Measurements from ENCODE around the gene KDELR3.

Gene KDELR3

DNA sequence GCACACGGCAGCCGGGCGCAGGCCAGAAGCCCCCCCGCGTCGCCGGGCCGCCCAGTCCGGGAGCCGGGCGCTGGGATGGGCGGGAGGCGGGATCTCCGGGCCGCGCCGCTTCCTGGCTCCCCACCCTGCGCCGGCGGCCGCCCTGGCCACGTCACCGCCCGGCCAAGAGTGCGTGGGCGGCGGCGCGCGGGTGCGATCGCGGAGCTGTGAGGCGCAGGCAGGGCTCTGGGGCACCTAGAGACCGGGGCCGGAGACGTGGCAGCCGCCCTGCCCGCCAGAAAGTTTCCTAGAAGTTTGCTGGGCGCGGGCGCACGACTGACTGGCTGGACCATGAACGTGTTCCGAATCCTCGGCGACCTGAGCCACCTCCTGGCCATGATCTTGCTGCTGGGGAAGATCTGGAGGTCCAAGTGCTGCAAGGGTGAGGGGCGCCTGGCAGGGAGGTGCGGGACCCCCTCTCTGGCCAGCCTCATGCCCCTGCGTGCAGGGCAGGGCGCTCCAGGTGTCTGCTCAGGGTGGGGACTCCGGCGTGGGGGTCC, at the start of gene KDELR3:
TSS of gene KDELR3 (plus strand) at position 193 of the 539 bp plus-strand sequence. CDS start at position 331, 138 bp downstream.
- peaks cover 8% of the 10 kb centered on the region for H3K4me1 Mint-ChIP-seq (ENCODE audit: low read depth)
- peaks cover 35% of the 10 kb centered on the region for H3K27me3 Mint-ChIP-seq
- H3K27ac Mint-ChIP-seq: no peak within 1 kb of the TSS
- no peaks in the 10 kb centered on the region for H3K36me3 Mint-ChIP-seq (ENCODE audit: low read depth)
- H3K9me3 Mint-ChIP-seq: no peaks in the 10 kb centered on the region
- H3K4me3 Mint-ChIP-seq: peak within 1 kb of the TSS; percentile 70

- no peaks in the 10 kb centered on the region for H3K9me3 Mint-ChIP-seq
- no peak overlapping the region for H3K4me3 Mint-ChIP-seq
- no peaks in the 10 kb centered on the region for H3K4me1 Mint-ChIP-seq (ENCODE audit: low read depth)
- H3K27ac Mint-ChIP-seq: no peak overlapping the region
- H3K36me3 Mint-ChIP-seq (ENCODE audit: low read depth): no peaks in the 10 kb centered on the region
- no peaks in the 10 kb centered on the region for H3K27me3 Mint-ChIP-seq
Measured at GRCh38 chr22:38418589-38418988, 49.3 kb upstream of the KDELR3 start.

DNA sequence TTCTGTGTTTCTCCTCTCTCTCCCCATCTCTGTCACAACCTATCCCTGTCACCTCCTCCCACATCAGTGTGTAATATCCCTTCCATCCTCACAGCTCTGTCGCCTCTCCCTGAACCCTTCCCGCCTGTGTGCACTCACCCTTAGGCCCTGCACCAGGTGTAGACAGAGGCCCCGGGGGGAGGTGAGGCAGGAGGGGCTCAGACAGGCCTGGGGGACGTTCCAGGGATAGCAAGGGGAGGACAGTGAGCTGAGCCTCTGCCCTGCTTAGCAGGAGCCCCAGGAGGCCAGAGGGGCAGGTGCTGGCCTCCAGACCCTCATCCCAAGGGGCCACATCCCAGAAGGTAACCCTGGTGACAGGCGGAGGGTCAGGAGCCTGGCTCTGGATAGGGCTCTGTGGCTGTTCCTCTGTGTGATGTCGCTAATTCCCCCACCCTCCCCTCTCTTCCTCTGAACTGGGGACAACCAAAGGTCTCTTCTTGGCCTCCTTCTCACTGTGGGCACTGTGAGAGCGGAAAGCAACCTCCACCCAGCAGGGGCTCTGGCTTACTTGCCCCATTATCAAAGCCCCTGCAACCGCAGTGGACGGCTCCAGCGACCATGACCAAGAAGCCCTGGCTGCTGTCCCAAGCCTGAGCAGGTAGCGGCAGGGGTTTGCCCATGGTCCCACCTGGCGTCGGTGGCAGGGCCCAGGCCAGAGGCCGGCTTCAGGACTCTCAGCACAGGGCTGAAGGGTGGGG, 48.6 kb upstream of the KDELR3 start:
- Mint-ChIP-seq H3K36me3 (ENCODE audit: low read depth) (no peaks in the 10 kb centered on the region), H3K27me3 (no peaks in the 10 kb centered on the region), H3K27ac (no peak overlapping the region), H3K4me3 (no peak overlapping the region), H3K4me1 (ENCODE audit: low read depth) (no peaks in the 10 kb centered on the region), H3K9me3 (no peaks in the 10 kb centered on the region)

DNA sequence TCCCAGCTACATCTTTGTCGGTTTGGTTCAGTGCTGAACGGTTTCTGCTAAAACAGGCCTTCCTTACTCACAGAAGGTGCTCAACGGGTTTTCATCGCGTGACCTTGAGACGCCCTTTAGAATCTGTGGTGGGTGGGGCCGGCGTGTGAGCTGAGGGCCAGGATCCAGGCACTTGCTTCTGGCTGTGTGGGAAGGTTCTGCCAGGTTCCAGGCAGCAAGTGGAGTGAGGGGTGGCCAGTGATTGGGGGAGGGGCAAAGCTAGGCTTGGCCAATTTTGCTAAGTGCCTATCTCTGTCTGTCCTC, 48.1 kb upstream of the KDELR3 start:
- Mint-ChIP-seq H3K4me1 (ENCODE audit: low read depth) (no peaks in the 10 kb centered on the region), H3K27me3 (no peaks in the 10 kb centered on the region), H3K27ac (no peak overlapping the region), H3K4me3 (no peak overlapping the region), H3K36me3 (ENCODE audit: low read depth) (no peaks in the 10 kb centered on the region), H3K9me3 (no peaks in the 10 kb centered on the region)

DNA sequence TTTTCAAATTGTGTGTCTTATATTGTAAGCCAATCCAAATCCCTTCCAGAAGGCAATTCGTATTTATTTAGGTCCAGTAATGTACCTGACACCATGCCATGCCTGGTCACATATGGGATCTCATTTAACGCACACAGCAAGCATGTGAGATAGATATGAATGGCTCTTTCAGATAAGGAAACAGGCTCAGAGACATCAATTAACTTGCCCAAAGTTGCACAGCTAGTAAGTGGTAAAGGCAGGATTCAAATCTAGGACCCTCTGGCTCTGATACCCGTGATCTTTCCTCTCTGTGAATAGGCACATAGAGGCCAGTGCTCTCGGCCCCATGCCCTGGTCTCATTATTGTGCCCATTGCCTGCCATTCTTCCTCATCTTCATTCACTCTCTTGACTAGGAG, 47.2 kb upstream of the KDELR3 start:
- no peak overlapping the region for H3K27ac Mint-ChIP-seq
- no peak overlapping the region for H3K4me3 Mint-ChIP-seq

DNA sequence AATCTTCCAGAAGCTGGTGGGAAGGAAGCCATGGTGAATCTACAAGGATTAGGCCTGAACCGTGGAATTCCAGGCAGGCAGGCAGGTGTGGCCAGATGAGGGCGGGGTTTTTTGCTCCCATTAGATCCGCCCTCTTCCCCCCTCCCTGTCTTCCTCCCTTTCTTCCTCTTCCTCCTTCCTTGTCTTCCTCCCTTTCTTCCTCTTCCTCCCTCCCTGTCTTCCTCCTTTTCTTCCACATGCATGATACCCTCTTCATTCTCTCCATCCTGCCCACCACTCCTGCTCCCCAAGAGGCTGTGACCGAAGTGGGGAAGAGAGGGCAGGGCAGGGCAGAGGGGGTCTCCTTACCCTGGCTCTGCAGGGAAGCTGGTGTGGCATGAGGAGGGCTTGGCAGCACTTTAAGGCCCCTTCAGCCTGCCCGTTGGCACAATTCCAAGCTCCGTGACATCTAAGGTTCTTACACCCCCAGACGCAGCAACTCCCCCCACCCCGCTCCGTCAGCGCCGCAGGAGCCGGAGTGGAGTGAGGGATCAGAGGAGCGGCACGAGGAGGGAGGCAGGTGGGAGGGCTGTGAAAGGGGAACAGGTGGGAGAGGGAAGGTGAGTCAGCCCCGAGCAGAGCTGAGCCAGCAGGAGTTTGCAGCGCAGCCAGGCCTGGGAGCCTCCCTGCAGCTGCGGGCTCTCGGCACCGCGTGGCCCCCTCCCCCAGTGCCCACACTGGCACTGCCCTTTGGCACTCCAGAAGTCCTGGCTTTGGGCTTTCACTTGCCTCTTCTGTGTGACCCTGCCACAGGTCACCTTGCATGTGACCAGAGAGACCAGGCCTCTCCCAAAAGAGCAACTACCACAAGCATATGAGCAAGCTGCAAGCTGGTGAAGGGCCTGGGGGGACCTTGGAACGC, 45.0 kb upstream of the KDELR3 start:
- Mint-ChIP-seq H3K27ac (no peak overlapping the region), H3K4me1 (ENCODE audit: low read depth) (no peaks in the 10 kb centered on the region), H3K4me3 (no peak overlapping the region)

More for the DNA sequence above, 47.2 kb upstream of the KDELR3 start:
- H3K9me3 Mint-ChIP-seq: no peaks in the 10 kb centered on the region
- no peaks in the 10 kb centered on the region for H3K4me1 Mint-ChIP-seq (ENCODE audit: low read depth)
- no peaks in the 10 kb centered on the region for H3K27me3 Mint-ChIP-seq
- no peaks in the 10 kb centered on the region for H3K36me3 Mint-ChIP-seq (ENCODE audit: low read depth)

GRCh38 chr22:38423512-38424503, 44.1 kb upstream of the KDELR3 start:
- H3K36me3 Mint-ChIP-seq (ENCODE audit: low read depth): no peaks in the 10 kb centered on the region
- no peak overlapping the region for H3K4me3 Mint-ChIP-seq
- H3K27ac Mint-ChIP-seq: no peak overlapping the region
- no peaks in the 10 kb centered on the region for H3K9me3 Mint-ChIP-seq
- H3K4me1 Mint-ChIP-seq (ENCODE audit: low read depth): no peaks in the 10 kb centered on the region
- H3K27me3 Mint-ChIP-seq: no peaks in the 10 kb centered on the region

More for the DNA sequence above, 45.0 kb upstream of the KDELR3 start:
- no peaks in the 10 kb centered on the region for H3K36me3 Mint-ChIP-seq (ENCODE audit: low read depth)
- no peaks in the 10 kb centered on the region for H3K27me3 Mint-ChIP-seq
- no peaks in the 10 kb centered on the region for H3K9me3 Mint-ChIP-seq

DNA sequence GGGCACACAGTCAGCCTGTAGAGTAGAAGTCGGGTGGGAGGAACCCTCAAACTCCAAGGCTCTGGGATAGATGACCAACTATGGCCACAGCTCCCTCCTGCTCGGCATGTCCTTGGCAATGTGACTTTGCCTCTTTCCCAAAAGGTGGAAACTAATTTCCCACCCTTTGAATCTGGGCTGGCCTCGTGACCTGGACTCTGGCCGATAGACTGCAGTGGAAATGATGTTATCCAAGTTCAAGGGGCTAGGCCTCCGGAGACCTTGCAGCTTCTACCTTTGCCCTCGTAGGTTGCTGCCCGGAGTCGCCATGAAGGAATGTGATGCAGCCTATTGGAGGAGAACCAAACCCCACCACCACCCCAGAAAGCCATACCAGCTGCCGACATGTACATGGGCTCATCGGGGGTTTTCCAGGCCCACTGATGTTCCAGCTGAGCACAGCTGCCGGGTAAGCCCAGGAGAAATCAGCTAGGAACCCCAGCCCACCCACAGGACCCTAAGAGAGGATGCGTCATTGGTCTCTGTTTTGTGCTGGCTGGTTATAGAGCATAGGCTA, 43.3 kb upstream of the KDELR3 start:
- H3K4me3 Mint-ChIP-seq: no peak overlapping the region

DNA sequence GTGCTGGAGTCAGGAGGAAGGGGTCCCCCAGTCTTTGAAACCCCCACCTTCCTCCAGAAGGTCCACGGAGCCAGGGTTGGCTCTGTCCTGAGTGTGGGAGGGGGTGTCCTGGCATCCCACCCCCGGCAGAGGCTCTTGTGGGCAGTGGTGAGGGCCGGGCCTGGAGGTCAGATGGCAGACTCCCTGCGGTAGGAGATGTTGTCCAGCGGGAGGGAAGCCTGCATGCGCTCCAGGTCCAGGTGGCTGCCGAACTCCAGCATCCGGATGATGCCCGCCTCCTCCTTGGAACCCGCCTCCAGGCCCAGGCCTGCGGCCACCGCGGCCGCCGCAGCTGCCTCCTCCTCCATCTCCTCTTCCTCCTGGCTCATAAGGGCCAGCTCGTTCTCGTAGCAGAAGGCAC, 41.3 kb upstream of the KDELR3 start:
- H3K4me1 Mint-ChIP-seq (ENCODE audit: low read depth): no peaks in the 10 kb centered on the region

More for the DNA sequence above, 43.3 kb upstream of the KDELR3 start:
- Mint-ChIP-seq H3K27me3 (no peaks in the 10 kb centered on the region), H3K9me3 (no peaks in the 10 kb centered on the region), H3K4me1 (ENCODE audit: low read depth) (no peaks in the 10 kb centered on the region), H3K27ac (no peak overlapping the region), H3K36me3 (ENCODE audit: low read depth) (no peaks in the 10 kb centered on the region)

DNA sequence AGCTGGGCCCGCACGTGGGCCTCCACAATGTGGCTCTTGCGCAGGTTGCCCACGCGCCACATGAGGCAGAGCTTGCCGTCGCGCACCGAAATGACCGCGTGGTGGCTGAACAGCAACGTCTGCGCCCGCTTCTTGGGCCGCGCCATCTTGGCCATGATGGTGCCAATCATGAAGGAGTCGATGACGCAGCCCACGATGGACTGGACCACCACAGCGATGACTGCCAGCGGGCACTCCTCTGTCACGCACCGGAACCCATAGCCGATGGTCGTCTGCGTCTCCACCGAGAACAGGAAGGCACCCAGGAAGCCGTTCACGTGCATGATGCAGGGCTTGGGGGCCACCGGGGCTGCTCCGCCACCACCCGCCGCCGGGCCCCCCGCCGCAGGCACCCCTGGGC, 40.4 kb upstream of the KDELR3 start:
- Mint-ChIP-seq H3K36me3 (ENCODE audit: low read depth) (no peaks in the 10 kb centered on the region), H3K27me3 (no peaks in the 10 kb centered on the region), H3K4me1 (ENCODE audit: low read depth) (no peaks in the 10 kb centered on the region), H3K9me3 (no peaks in the 10 kb centered on the region), H3K4me3 (no peak overlapping the region), H3K27ac (no peak overlapping the region)

More for the DNA sequence above, 41.3 kb upstream of the KDELR3 start:
- H3K4me3 Mint-ChIP-seq: no peak overlapping the region
- H3K27ac Mint-ChIP-seq: no peak overlapping the region
- no peaks in the 10 kb centered on the region for H3K36me3 Mint-ChIP-seq (ENCODE audit: low read depth)
- H3K27me3 Mint-ChIP-seq: no peaks in the 10 kb centered on the region
- no peaks in the 10 kb centered on the region for H3K9me3 Mint-ChIP-seq

DNA sequence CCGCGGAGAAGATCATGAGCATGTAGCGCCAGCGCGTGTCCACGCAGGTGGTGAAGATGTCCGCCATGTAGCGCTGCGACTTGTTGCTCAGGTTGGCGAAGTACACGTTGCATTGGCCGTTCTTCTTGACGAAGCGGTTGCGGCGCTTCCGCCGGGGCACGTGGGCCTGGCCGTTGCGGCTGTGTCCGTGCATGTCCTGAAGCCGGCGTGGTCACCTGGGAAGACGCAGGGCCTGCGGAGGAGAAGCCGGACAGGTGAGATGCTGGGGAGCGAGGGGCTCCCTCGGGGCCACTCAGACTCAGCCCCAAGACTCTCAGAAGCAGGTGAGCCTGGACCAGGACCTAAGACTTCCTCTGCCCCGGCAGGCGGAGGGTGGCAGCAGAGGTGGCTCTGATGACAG, 40.0 kb upstream of the KDELR3 start:
- Mint-ChIP-seq H3K9me3 (no peaks in the 10 kb centered on the region), H3K27me3 (no peaks in the 10 kb centered on the region), H3K4me3 (no peak overlapping the region), H3K27ac (no peak overlapping the region), H3K36me3 (ENCODE audit: low read depth) (no peaks in the 10 kb centered on the region), H3K4me1 (ENCODE audit: low read depth) (no peaks in the 10 kb centered on the region)

GRCh38 chr22:38428714-38429113, 39.2 kb upstream of the KDELR3 start:
- no peak overlapping the region for H3K27ac Mint-ChIP-seq
- no peaks in the 10 kb centered on the region for H3K36me3 Mint-ChIP-seq (ENCODE audit: low read depth)
- no peaks in the 10 kb centered on the region for H3K4me1 Mint-ChIP-seq (ENCODE audit: low read depth)
- H3K27me3 Mint-ChIP-seq: no peaks in the 10 kb centered on the region
- H3K4me3 Mint-ChIP-seq: no peak overlapping the region
- H3K9me3 Mint-ChIP-seq: no peaks in the 10 kb centered on the region

DNA sequence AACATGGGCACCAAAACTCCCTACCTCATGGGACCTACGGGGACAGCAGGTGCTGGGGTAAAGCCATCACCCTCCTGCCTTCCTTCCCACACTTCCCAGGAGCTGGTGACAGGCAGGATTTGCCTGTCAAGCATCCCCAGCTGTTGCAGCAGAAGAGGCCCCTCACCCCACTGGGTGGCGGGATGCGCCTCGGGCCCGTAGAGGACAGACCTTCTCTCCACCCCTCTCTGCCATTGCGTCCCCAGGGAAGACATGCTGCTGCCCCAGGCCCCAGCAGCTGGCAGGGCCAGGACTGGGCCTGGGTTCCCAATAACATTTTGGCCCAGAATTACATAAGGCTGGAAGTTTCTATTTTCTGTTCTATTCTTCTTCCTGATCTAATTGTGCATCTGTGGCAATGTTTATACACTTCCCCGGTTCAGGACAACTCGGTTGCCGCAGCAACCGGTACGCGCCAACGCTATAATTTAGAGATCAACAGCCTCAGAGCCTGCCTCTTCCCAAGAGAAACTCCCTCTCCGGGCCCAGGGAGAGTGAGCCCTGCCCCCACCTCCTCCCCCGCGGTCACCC, 38.3 kb upstream of the KDELR3 start:
- no peak overlapping the region for H3K27ac Mint-ChIP-seq
- no peak overlapping the region for H3K4me3 Mint-ChIP-seq
- no peaks in the 10 kb centered on the region for H3K27me3 Mint-ChIP-seq
- H3K4me1 Mint-ChIP-seq (ENCODE audit: low read depth): no peaks in the 10 kb centered on the region
- no peaks in the 10 kb centered on the region for H3K36me3 Mint-ChIP-seq (ENCODE audit: low read depth)
- H3K9me3 Mint-ChIP-seq: no peaks in the 10 kb centered on the region
